Testis (tissue), 2 donors: ENCODE data around the gene ZNF764.

Source experiments
- CTCF ChIP-seq, 3 experiments: fragments of 450-650 bp in 2 of 3; fragments of 200-600 bp in 1 of 3; sonication (generic) in 1 of 3; IDR thresholded peaks; one replicate each; pipeline ENCODE4 v1.5.1; 2016 to 2019; ENCODE audit warnings: antibody characterized with exemption in 3 of 3, mild to moderate bottlenecking in 2 of 3, moderate library complexity in 1 of 3
- POLR2A ChIP-seq: fragments of 450-650 bp; IDR thresholded peaks from one replicate; pipeline ENCODE4 v1.6.1; 2017; ENCODE audit warnings: antibody characterized with exemption, mild to moderate bottlenecking, moderate library complexity

GRCh38 chr16:30511509-30511908 is 46.7 kb downstream of the ZNF764 start:
- TF ChIP-seq CTCF (IDR thresholded peaks at IDR 0.05) (no peak), POLR2A (no peak)
